HG03575 (cell line): ENCODE measurements around the gene SLC26A1.
"Not testable (repeated sequence)": the region's sequence is repeated elsewhere in the genome, so short reads cannot be mapped to it uniquely, and the experiment has no call there.

Experiments
- ATAC-seq: cut with Tn5 transposase; IDR thresholded peaks from one replicate; pipeline ENCODE4 v1.9.1; 2021; ENCODE audit not compliant: unreplicated experiment, insufficient number of reproducible peaks, low FRiP score; ENCODE audit errors: extremely low read depth

SLC26A1 gene

DNA sequence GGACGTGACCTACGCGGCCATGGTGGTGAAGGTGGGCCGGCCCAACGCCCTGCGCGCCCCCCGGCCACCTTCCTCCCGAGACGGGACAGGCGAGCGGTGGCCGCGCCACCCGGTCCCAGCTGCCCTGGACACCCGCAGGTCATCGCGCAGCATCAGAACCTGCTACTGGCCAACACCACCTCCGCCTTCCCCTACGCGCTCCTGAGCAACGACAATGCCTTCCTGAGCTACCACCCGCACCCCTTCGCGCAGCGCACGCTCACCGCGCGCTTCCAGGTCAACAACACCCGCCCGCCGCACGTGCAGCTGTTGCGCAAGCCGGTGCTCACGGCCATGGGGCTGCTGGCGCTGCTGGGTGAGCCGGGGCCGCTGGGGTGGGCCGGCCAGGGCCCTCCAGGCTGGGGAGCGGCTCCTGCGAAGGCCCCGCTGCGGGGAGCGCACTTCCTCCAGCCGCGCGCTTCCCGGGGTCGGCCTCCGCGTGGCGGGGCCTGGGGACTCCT lies 9.0 kb upstream of the SLC26A1 start:
- ATAC-seq: no peak

DNA sequence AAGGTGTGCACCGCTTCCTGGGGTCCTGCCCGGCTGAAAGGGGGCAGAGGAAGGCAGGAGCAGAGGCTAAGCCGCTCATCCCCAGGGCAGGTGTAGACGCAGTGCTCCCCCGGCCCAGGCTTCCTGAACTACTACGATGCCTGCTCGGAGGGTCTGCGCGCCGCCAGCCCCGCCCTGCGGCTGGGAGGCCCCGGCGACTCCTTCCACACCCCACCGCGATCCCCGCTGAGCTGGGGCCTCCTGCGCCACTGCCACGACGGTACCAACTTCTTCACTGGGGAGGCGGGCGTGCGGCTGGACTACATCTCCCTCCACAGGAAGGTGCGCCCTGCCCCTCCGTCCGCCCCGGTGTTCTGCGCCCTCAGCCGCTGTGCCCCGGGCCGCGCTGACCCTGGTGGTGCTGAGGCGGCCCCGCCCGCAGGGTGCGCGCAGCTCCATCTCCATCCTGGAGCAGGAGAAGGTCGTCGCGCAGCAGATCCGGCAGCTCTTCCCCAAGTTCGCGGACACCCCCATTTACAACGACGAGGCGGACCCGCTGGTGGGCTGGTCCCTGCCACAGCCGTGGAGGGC lies 8.4 kb upstream of the SLC26A1 start:
- ATAC-seq: no peak

DNA sequence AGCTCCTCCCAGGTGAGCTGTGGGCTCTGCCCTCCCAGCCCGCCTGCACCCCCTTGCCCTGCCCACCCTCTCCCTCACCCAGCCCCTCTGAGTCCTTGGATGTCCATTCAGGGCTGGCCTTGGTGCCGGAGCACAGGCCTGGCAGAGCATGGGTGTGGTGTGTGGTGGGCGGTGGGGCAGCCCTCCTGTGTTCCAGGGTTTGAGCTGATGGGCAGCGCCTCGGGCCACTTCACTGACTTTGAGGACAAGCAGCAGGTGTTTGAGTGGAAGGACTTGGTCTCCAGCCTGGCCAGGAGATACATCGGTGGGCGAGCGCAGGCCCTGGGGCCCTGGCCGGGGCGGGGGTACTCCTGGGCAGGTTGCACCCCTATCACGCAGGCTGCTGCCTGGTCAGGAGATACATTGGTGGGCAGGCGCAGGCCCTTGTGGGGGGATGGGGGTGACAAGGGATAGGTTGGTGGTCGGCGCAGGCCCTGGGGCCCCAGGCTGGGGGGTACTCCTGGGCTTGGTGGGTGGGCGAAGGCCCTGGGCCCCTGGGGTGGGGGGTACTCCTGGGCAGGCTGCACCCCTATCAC lies 7.6 kb upstream of the SLC26A1 start:
- ATAC-seq: no peak

DNA sequence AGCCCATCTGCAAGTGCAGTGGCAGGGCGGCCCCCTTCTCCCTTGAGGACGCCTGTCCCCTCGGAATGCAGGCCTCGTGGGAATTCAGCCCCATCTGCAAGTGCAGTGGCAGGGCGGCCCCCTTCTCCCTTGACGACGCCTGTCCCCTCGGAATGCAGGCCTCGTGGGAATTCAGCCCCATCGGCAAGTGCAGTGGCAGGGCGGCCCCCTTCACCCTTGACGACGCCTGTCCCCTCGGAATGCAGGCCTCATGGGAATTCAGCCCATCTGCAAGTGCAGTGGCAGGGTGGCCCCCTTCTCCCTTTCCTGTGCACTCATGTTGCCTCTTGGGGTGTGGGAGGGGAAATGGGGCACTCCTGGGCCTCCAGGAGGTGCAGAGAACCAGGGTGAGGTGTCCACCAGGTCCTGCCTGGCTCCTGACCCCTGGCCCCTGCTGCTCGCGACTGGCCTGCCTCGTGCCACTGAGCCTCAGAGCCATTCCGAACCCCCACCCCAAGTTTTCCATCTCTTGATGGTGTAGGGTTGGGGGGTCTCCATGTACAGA lies 6.8 kb upstream of the SLC26A1 start:
- ATAC-seq: no peak

DNA sequence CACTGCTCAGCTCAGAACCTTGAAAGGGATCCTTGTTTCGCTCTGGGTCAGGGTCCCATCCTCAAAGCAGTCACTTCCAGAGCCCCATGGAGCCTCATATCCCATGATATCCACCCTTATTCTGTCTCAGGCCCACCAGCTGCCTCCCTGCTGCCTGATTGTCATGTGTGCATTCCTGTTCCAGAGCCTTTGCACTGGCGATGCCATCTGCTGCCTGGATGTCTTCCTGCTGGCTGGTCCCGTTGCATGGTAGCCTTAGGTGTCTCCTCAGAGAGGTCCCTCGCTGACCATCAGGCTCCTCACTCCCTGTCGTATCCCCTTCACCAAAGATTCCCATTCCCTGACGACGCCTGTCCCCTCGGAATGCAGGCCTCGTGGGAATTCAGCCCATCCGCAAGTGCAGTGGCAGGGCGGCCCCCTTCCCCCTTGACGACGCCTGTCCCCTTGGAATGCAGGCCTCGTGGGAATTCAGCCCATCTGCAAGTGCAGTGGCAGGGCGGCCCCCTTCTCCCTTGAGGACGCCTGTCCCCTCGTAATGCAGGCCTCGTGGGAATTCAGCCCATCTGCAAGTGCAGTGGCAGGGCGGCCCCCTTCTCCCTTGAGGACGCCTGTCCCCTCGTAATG lies 6.1 kb upstream of the SLC26A1 start:
- not testable (repeated sequence) for ATAC-seq

GRCh38 chr4:998096-998691 lies 5.0 kb upstream of the SLC26A1 start:
- no peak for ATAC-seq

- no peak for ATAC-seq
Observed at GRCh38 chr4:997375-998071, 4.3 kb upstream of the SLC26A1 start.

DNA sequence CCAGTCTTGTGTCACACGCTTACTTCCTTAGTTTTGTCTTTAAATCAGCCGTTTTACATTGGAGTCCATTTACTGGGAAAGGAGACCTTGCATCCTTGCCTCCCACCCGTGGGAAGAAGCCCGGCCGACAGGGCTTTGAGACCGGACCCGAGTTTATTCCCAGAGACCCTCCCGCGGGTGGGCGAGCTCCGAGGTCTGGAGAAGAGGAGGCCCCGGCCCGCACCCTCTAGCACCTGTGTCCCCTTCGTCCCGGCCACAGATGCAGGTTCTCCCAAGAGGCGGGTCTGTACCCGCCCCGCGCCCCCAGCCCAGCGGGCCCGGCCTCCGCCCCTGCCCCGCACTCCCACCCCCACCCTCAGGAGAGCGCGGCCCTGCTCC lies 3.8 kb upstream of the SLC26A1 start:
- no peak for ATAC-seq

GRCh38 chr4:996030-996996 lies 3.1 kb upstream of the SLC26A1 start:
- no peak for ATAC-seq

- ATAC-seq: no peak
Observed at GRCh38 chr4:995311-996026, 2.3 kb upstream of the SLC26A1 start.

DNA sequence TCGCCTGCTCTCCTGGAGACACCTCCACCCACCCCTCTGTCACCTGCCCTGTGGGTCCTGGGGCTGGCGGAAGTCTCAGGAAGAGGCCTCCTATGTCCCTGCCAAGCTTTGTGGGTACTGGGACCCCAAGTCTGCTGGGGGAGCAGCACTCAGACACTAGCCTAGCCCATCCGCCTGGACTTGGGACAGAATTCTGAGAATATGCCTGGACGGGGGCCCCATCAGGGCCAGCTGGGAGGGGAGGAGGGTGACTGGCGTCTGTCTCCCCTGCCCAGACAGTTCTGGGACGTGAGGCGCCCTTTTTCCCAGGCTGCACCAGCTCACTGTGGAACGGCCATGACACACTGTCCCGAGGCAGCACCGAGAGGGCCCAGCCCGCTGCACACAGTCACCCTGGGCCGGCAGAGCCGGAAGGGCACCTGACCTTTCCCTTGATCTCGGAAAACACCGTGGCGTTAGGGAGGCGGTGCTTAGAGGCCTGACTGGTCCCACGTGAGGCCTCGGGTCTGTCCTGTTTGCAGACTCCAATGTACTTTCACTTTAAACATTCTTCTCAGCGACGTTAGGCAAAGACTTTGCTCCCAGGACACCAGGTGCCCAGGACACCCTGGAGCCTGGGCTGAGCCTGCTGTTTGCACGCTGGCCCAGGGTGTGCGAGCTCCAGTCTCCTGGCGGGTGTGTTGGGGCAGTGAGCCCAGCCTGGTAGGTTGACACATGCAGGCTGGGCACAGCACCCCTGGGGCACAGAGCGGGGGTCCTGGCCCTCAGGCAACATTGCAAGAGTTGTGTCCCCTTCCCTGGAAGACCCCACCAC lies 700 bp downstream of the SLC26A1 start:
- ATAC-seq: no peak

GRCh38 chr4:991451-992296 lies 1.5 kb downstream of the SLC26A1 start:
- ATAC-seq: no peak

DNA sequence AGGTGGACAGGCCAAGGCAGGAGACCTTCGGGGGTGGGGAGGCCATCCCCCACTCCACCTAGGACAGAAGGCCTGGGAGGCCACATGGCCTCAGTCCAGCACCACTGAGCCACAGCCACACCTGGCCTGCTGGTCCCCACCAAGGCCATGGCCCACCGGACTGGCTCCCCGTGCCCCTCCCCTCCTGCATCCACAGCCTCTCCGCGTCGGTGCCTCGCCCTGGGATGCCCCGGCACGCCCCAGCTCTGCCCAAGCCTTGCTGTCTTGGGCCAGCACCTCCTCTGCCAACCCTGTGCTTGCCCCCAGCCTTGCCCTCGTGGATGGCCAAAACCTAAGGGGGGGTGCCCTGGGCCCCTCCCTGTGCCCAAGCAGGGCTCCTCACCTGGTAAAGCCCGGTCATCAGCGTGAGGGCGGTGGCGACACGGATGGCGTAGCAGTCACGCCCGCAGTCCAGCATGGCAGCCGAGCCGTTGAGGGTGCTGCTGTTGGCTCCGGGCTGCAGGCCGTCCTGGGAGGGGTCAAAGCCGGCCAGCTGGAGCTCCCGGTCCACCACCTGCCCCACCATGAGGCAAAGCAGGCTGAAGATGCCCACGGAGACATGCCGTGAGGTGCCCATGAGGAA lies 2.3 kb downstream of the SLC26A1 start:
- no peak for ATAC-seq

GRCh38 chr4:989722-990471 lies 3.3 kb downstream of the SLC26A1 start:
- no peak for ATAC-seq
